ENCODE results near the gene NCLN. TPM values are rescaled to one million over a fixed set of nuclear protein-coding genes. Genes with fewer than 3 reads are reported as not detected.
A peak's percentile ranks its signal among the peaks of the same experiment; 100 is the strongest.

Gene NCLN
- total and polyA plus RNA-seq, 9 of the 15 experiments (the other 6 are each of a cell fraction or from before 2014, with no cell fraction given), result 3.8 to 126 (median 39.6) TPM

DNA sequence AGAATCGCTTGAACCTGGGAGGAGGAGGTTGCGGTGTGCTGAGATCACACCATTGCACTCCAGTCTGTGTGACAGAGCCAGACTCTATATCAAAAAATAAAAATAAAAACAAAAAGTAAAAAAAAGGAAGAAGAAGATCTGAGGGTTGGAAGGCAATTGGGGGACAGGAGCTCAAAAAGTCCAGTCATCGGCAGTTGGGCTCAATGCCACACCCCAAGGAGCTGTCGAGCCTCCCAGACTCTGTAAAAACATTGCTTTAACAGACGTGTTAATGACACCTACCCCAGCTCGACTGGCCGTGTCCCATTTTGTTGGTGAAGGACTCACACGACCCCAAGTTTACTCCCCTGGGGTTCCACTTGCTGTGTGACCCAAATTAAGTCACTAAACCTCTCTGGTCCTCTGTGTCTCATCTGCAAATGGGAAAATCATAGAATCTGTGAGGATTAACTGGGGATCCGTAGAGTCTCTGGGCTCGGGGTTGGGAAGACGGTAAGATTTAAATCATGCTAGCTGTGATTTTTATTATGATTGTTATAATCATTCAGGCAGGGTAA is 42.9 kb upstream of the NCLN start (continued):
- TF ChIP-seq, protein P1, sequence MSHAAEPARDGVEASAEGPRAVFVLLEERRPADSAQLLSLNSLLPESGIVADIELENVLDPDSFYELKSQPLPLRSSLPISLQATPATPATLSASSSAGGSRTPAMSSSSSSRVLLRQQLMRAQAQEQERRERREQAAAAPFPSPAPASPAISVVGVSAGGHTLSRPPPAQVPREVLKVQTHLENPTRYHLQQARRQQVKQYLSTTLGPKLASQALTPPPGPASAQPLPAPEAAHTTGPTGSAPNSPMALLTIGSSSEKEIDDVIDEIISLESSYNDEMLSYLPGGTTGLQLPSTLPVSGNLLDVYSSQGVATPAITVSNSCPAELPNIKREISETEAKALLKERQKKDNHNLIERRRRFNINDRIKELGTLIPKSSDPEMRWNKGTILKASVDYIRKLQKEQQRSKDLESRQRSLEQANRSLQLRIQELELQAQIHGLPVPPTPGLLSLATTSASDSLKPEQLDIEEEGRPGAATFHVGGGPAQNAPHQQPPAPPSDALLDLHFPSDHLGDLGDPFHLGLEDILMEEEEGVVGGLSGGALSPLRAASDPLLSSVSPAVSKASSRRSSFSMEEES (CRISPR knock-in tag; IDR thresholded peaks at IDR 0.05), result no peak
- peak; percentile 57 for TF ChIP-seq CHD4 (IDR thresholded peaks at IDR 0.05; ENCODE audit: insufficient read depth, insufficient replicate concordance, low read depth, low read length, poor library complexity, severe bottlenecking)
- no peak for TF ChIP-seq BACH1 (tag; IDR thresholded peaks at IDR 0.05)
- TF ChIP-seq ADNP (tag; IDR thresholded peaks at IDR 0.05), result peak; percentile 86

DNA sequence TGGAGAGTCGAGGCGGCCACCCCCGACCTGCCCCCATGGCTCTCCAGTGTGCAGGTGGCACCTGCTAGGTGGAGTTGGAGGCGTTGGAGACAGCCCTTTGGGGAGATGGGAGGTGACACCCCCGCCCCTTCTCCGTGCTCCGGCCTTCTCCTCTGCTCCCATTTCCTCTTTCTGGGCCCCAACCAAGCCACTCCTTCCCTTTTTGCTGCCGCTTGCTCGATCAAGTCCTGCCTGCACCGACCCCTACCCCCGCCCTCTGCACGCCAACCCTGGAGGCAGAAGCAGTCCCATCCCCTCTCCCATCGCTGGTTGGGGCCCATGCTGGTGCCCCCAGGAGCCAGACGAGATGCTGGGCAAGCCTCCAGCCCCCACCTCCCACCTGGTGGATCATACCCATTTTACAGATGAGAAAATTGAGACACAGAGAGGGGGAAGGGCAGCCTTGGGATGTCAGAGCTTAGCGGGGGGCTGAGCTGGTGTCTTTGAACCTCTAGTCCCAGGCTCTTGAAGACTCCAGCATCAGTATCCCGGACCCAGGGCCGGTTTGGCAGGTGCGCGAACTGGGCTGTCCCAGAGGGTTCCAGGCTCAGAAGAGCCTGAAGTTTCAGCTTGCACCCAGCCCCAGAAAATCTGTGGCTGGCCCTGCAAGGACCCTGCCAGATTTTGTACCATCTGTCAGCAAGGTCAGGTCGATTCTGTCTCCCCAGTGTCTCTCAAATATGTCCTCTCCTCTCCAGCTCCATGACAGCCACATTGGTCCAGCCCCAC is 39.6 kb upstream of the NCLN start:
- ATAC-seq (peak; percentile 30), DNase-seq (ENCODE audit: extremely low read depth in 1 of 4, low spot score in 3 of 4) (peak in 2 of 4 experiments; percentile 10 to 18), FAIRE-seq (no peak)
- CTCF ChIA-PET (ENCODE audit: low intra/inter-chr PET ratio), result no interaction called here
- intact Hi-C loops (cut with micrococcal nuclease) (no loop called here), in situ Hi-C loops (cut with MboI) (no loop called here)
- Histone ChIP-seq H3K4me2 (ENCODE audit: insufficient read depth, low read length) (no peak overlapping the region), H3K4me3 (no peak overlapping the region), H3K27ac (ENCODE audit: extremely low read depth, low read depth, low read length) (no peak overlapping the region), H3K79me2 (ENCODE audit: control insufficient read depth, insufficient read depth, low read length) (no peaks in the 10 kb centered on the region), H3K36me3 (ENCODE audit: control insufficient read depth, insufficient read depth, low read length) (no peaks in the 10 kb centered on the region), H4K20me1 (replicated peaks; ENCODE audit: control insufficient read depth, insufficient read depth, low read length) (no peaks in the 10 kb centered on the region), H2AFZ (ENCODE audit: low read depth, low read length) (peak overlapping the region; percentile 35; the same call in 1 of the 2 replicates), H3K27me3 (ENCODE audit: control insufficient read depth in 2 of 2, insufficient read depth in 2 of 2, low read length in 2 of 2) (no peaks in the 10 kb centered on the region; a peak in 1 of 5 replicates), H3K9me3 (replicated peaks; ENCODE audit: control insufficient read depth, insufficient read depth, low read depth, low read length) (no peaks in the 10 kb centered on the region), H3K9me1 (ENCODE audit: control insufficient read depth, insufficient read depth, low read length) (no peaks in the 10 kb centered on the region), H3K4me1 (replicated peaks in 1 of 2; ENCODE audit: control insufficient read depth in 2 of 2, insufficient read depth in 2 of 2, low read length in 2 of 2) (peaks cover 0 to 26% of the 10 kb centered on the region in 2 experiments; a peak in 3 of 5 replicates), H3K9ac (ENCODE audit: insufficient read depth in 1 of 2, low read depth in 2 of 2, low read length in 2 of 2) (0 out of 4 replicates have a peak overlapping the region, but pooled peaks of 1 of the 2 experiments have one; percentile 23)
- no TSS peak for BruUV-seq (replicated peaks)
- POLR2A ChIA-PET, result no interaction called here
- 59% methylated on average over 18 of the region's 20 CpGs for WGBS (ENCODE audit: insufficient coverage, low coverage, missing lambda C conversion rate)
- TF ChIP-seq SPI1 (IDR thresholded peaks at IDR 0.05; ENCODE audit: borderline replicate concordance, low read depth, low read length) (peak; percentile 87; the same call in 1 of the 2 replicates), RCOR1 (IDR thresholded peaks at IDR 0.05; ENCODE audit: borderline replicate concordance in 1 of 2, low read depth in 2 of 2, low read length in 2 of 2) (peak; percentile 25 to 46; a peak in 1 of 4 replicates), ZNF24 (IDR thresholded peaks at IDR 0.05) (no peak), RBM25 (IDR thresholded peaks at IDR 0.05; ENCODE audit: low read depth, low read length, severe bottlenecking) (peak; percentile 77), CHD2 (IDR thresholded peaks at IDR 0.05; ENCODE audit: low read depth, low read length) (no peak), ZNF384 (IDR thresholded peaks at IDR 0.05; ENCODE audit: low read depth, low read length) (no peak), EWSR1 (IDR thresholded peaks at IDR 0.05; ENCODE audit: borderline replicate concordance, low read depth, partially characterized antibody) (no peak), PTBP1 (IDR thresholded peaks at IDR 0.05; ENCODE audit: low read depth, low read length) (peak; percentile 29; the same call in 1 of the 2 replicates), BCOR (IDR thresholded peaks at IDR 0.05) (peak; percentile 95), NFIC (IDR thresholded peaks at IDR 0.05) (0 out of 2 replicates have a peak, but pooled peaks have one; percentile 6)
- TF ChIP-seq, protein P2, sequence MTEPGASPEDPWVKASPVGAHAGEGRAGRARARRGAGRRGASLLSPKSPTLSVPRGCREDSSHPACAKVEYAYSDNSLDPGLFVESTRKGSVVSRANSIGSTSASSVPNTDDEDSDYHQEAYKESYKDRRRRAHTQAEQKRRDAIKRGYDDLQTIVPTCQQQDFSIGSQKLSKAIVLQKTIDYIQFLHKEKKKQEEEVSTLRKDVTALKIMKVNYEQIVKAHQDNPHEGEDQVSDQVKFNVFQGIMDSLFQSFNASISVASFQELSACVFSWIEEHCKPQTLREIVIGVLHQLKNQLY (CRISPR knock-in tag; conservative IDR thresholded peaks at IDR 0.05), result no peak
- TF ChIP-seq, protein P3, sequence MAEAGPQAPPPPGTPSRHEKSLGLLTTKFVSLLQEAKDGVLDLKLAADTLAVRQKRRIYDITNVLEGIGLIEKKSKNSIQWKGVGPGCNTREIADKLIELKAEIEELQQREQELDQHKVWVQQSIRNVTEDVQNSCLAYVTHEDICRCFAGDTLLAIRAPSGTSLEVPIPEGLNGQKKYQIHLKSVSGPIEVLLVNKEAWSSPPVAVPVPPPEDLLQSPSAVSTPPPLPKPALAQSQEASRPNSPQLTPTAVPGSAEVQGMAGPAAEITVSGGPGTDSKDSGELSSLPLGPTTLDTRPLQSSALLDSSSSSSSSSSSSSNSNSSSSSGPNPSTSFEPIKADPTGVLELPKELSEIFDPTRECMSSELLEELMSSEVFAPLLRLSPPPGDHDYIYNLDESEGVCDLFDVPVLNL (CRISPR knock-in tag; IDR thresholded peaks at IDR 0.05; ENCODE audit: low read depth), result no peak
